GM21515 (cell line): ENCODE results near the gene GOLGA1.
"Not testable (repeated sequence)": the region's sequence is repeated elsewhere in the genome, so short reads cannot be mapped to it uniquely, and the experiment has no call there.

ENCODE experiments used
- ATAC-seq: cut with Tn5 transposase; IDR thresholded peaks from one replicate; pipeline ENCODE4 v1.9.1; 2021; ENCODE audit not compliant: unreplicated experiment

GOLGA1 gene

GRCh38 chr9:124940894-124941678 is at the start of gene GOLGA1:
Gene GOLGA1 (minus strand): TSS chr9:124941083. CDS start chr9:124938711, 2,372 bp downstream.
- peak; percentile 86 for ATAC-seq

- no peak for ATAC-seq
These were observed 42.8 kb upstream of the GOLGA1 start for GRCh38 chr9:124983698-124984097.

DNA sequence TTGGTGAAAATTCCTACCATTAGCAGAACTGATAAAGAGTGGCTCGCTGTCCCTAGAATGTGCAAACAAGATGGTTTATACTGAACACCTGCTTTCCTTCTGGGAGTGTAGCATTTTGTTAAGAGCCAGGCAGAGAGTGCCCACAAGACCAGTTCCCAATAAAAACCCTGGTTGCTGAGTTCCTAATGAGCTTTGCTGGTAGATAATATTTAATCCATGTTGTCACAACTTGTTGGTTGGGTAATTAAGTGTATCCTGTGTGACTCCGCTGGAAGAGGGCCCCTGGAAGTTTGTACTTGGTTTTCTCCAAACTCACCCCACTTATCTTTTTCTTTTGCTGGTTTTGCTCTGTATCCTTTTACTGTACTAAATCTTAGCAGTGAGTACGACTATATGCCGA is 39.5 kb upstream of the GOLGA1 start:
- ATAC-seq = no peak

DNA sequence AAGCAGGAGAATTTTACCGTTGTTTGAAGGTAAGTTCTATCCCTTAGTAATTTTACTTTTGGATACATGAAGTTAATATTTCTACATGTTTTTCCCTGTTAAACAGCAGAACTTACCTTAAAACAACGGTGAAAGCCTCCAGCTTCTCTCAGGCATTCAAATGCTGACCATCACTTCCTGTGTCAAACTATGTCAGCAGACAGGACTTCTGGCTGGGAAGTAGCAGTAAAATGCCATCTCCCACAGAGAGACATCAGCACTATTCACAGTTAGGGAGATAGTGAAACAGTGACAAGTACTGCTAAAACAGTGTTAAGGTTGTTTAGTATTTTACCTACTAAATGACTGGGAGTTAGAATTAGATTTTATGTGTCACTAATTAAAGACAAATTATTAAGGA is 34.2 kb upstream of the GOLGA1 start:
- ATAC-seq = no peak

- no peak for ATAC-seq
These were observed 32.9 kb upstream of the GOLGA1 start for GRCh38 chr9:124973807-124974206.

DNA sequence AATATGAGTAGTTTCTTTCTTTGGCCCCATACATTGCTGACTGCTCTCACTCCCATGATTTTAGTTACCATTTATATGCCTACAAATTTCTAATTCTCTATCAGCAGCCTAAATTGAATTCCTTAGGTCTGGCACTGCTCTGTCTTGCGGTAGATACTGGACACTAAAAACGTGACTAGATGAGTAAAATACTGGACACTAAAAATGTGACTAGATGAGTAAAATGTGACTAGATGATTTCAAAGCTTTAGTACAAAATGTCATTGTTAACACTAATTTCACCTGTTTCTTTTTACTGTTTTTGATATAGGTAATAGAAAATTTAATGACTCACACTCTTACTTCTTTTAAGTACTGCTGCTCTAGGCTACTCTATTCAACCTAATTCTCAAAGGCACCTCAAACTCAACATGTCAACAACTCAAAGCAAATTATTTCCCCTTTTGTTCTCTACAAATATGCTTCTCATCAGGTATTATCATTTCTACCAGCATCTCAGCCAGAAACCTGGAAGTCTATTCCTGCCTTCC is 31.4 kb upstream of the GOLGA1 start:
- no peak for ATAC-seq

GRCh38 chr9:124969401-124969800 is 28.5 kb upstream of the GOLGA1 start:
- no peak for ATAC-seq

DNA sequence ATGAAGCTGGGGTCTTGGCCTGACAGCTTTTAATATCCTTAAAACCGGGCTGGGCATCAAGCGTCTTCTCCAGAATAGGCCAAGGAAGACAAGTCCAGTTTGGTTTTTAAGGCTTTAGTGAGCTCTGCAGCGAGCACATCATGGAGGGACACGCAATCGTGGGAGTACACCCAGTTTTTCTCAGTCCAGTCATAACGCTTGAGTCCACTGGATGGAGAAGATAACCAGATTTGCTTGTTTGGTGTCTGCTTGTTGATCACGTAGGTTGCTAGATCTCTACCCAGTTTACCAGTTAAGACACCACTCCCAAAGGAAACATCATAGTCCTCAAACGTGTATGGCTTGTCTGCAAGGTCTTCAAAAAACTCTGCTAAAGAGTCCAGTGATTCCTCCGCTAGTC is 27.4 kb upstream of the GOLGA1 start:
- ATAC-seq = no peak

DNA sequence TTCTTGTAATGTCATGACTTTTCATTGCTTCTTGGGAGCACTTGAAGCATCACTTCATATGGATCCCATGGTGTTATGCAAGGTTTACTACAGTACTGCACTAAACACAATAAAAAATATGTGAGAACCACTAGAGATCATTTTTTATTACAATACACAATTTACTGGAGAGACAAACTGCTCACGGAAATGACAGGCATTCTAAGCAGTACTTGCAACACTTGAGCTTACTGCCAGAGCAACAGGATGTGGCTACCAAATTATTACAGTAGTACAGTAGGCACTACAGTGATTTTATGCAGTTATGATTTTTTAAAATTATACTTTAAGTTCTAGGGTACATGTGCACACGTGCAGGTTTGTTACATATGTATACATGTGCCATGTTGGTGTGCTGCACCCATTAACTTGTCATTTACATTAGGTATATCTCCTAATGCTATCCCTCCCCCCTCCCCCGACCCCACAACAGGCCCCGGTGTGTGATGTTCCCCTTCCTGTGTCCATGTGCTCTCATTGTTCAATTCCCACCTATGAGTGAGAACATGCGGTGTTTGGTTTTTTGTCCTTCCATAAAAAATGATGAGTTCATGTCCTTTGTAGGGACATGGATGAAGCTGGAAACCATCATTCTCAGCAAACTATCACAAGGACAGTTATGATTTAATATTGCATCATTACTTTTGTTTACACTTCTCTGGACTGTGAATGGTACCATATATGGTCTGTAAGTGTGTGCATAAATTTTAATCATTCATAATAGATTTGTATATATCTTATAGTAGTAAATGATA is 25.1 kb upstream of the GOLGA1 start:
- ATAC-seq = not testable (repeated sequence)

GRCh38 chr9:124964604-124965003 is 23.7 kb upstream of the GOLGA1 start:
- no peak for ATAC-seq

DNA sequence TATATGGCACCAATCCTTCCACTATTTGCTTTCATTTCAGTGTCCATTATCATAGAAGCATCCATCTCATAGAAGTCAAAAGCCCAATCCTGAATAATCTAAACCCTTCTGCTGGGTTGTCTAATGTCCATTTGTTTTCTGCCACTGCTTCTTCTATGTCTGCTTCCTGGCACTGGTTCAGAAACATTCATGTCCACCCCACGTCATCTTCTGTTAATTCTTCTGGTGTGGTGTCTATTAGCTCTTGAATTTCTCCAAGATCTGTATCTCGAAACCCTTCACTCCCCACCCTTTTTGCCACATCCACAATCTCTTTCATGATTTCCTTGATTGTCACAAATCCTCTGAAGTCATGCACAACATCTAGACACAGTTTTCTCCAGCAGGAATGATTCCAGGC is 23.2 kb upstream of the GOLGA1 start:
- no peak for ATAC-seq

DNA sequence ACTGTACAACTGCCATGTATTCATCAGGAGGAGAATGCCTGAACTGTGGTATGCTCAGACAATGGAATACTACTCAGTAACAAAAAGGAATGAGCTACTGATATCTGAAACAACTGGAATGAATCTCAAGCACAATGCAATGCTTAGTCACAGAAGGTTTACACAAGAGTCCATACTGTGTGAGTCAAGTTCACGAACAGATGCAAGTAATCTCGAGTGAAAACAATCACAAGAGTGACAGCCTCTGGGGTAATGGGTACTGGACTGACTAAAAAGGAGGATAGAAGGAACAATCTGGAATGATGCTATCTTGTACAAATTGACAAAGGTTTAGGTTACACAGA is 19.5 kb upstream of the GOLGA1 start:
- ATAC-seq = no peak

DNA sequence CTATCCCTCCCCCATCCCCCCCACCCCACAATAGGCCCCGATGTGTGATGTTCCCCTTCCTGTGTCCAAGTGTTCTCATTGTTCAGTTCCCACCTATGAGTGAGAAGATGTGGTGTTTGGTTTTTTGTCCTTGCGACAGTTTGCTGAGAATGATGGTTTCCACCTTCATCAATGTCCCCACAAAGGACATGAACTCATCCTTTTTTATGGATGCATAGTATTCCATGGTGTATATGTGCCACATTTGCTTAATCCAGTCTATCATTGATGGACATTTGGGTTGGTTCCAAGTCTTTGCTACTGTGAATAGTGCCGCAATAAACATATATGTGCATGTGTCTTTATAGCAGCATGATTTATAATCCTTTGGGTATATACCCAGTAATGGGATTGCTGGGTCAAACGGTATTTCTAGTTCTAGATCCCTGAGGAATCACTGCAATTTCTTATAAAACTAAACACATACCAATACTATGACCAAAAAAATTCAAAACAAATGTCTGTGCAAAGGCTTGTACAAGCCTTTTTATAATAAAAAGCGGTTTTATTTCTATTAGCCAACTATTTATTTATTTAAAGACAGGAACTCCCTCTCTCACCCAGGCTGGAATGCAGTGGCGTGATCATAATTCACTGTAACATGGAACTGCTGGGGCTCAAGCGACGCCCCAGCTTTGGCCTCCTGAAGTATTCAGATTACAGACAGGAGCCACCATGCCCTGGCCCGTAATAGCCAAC is 19.0 kb upstream of the GOLGA1 start:
- not testable (repeated sequence) for ATAC-seq

GRCh38 chr9:124954255-124954654 is 13.4 kb upstream of the GOLGA1 start:
- no peak for ATAC-seq

DNA sequence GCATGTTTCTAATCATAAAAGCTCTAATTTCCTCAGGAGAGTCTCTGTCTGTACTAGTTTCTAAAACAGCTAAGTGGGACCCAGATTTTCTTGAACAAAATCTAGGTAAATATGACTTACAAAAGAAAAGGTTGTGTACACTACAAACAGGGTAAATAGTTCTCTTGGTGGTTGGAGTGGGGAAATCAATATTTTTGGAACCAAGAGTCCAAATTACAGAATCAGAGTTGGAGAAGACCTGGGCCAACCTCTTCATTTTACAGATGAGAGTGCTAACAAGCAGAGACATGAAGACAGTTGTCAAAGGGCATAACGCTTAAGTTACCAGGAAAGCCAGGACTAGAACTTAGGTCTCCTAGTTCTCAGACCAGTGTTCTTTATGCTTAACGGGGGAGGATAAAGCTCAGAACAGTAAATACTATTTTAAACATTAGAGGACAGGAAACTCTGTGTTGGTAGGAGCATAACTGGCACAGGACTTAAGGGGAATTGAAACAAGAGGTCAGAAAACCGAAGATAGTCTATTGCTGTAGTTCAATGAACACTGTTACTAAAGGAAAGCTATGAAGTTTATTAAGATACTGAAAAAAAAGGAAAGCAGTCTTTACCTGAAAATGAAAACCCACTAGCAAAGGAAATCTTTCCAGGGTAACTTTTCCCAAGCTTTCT is 9.3 kb upstream of the GOLGA1 start:
- no peak for ATAC-seq

- ATAC-seq = no peak
These were observed 8.5 kb upstream of the GOLGA1 start for GRCh38 chr9:124949387-124949786.

- ATAC-seq = no peak
These were observed 7.0 kb upstream of the GOLGA1 start for GRCh38 chr9:124947727-124948391.

- ATAC-seq = no peak
These were observed 5.3 kb upstream of the GOLGA1 start for GRCh38 chr9:124946167-124946566.

DNA sequence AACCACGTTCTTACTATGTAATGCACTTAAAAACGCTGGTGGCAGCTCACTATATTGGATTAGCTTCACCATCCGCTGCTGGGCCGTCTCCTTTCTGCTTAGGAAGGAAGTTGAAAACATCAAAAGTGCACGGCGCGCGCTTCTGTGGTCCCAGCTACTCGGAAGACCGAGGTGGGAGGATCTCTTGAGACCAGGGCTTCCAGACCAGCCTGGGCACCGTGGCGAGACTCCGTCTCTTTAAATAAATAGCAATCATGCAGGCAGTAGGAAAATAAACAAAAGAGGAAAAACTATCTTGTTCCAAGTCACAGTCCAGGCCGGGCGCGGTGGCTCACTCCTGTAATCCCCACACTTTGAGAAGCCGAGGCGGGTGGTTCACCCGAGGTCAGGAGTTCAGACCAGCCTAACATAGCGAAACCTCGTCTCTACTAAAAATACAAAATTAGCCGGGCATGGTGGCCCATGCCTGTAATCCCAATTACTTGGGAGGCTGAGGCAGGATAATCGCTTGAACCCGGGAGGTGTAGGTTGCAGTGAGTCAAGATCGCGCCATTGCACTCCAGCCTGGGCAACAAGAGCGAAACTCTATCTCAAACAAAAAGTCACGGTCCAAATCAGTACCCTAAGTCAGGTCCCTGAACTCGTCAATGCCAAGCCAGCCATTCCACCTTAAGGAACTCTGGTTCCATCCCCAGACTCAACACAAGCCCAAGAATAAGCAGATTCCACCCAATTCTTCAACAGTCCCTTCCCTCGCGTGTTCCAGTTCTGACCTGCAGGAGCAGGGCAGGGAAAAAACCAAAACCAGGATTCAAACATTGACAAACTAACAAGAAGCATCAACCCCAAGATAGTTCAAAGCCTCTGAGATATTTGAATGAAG is 1.0 kb upstream of the GOLGA1 start:
- peak; percentile 31 for ATAC-seq
